SK-N-SH (cell line): ENCODE measurements around the gene SGCA. TPM values are rescaled to one million over a fixed set of nuclear protein-coding genes. Genes with fewer than 3 reads are reported as not detected.
A peak's percentile ranks its signal among the peaks of the same experiment; 100 is the strongest.

Source experiments
- CTCF ChIA-PET: fragments of 300-600, 350-600 bp; formaldehyde crosslinking; extraction: SDS; loops from one replicate; lab custom pipeline; 2021; lab: Yijun Ruan, JAX
- POLR2A ChIA-PET: fragments of 350-600 bp; sonication (Branson Sonifier 250); formaldehyde crosslinking; extraction: SDS; loops from one replicate; lab custom pipeline; 2020; ENCODE audit warnings: antibody characterized with exemption, inconsistent platforms; lab: Yijun Ruan, JAX
- DNase-seq: peaks from one replicate; pipeline ENCODE4 v3.0.0; 2012
- H2AFZ ChIP-seq: fragments of 200-600 bp; sonication (generic); 2 replicates; pipeline ENCODE4 v1.8.1; 2016; ENCODE audit warnings: antibody characterized with exemption, mild to moderate bottlenecking, low read depth
- H3F3A ChIP-seq: fragments of 200-600 bp; sonication (generic); replicated peaks from 2 replicates; pipeline ENCODE3; 2016; ENCODE audit warnings: antibody characterized with exemption, mild to moderate bottlenecking; ENCODE audit not compliant: insufficient read depth
- H3K27ac ChIP-seq, 2 experiments: fragments of 200-500 bp in 1 of 2; fragments of 200-600 bp in 1 of 2; sonication (Bioruptor generic) in 1 of 2; sonication (generic), shearing (Covaris generic) in 1 of 2; 2 replicates each; pipeline versions ENCODE4 v1.5.1 to v1.6.1; 2014 to 2016; ENCODE audit warnings: low read depth in 2 of 2, inconsistent platforms in 1 of 2, low read length in 1 of 2, mild to moderate bottlenecking in 1 of 2, mixed read lengths in 1 of 2
- H3K27me3 ChIP-seq: fragments of 200-600 bp; sonication (generic), shearing (Covaris generic); 2 replicates; pipeline ENCODE4 v1.6.1; 2016; ENCODE audit warnings: mixed run types; ENCODE audit not compliant: insufficient read depth
- H3K36me3 ChIP-seq, 2 experiments: fragments of 200-500 bp in 1 of 2; fragments of 200-600 bp in 1 of 2; sonication (Bioruptor generic) in 1 of 2; sonication (generic) in 1 of 2; replicated peaks in 1 of 2; 2 replicates each; pipeline versions ENCODE3 to v1.5.1; 2014 to 2016; ENCODE audit warnings: low read length in 1 of 2, mild to moderate bottlenecking in 1 of 2; ENCODE audit not compliant: insufficient read depth in 2 of 2, control insufficient read depth in 1 of 2
- H3K4me1 ChIP-seq, 2 experiments: fragments of 200-500 bp in 1 of 2; fragments of 200-600 bp in 1 of 2; sonication (Bioruptor generic) in 1 of 2; sonication (generic), shearing (Covaris generic) in 1 of 2; 2 replicates each; pipeline versions ENCODE4 v1.5.1 to v1.6.1; 2014 to 2016; ENCODE audit warnings: low read depth in 1 of 2, low read length in 1 of 2, mixed run types in 1 of 2; ENCODE audit not compliant: insufficient read depth in 2 of 2, control insufficient read depth in 1 of 2
- H3K4me2 ChIP-seq: fragments of 200-600 bp; sonication (generic), shearing (Covaris generic); 2 replicates; pipeline ENCODE4 v1.6.1; 2017; ENCODE audit warnings: mixed run types
- H3K4me3 ChIP-seq, 2 experiments: fragments of 200-500 bp in 1 of 2; fragments of 200-600 bp in 1 of 2; sonication (Bioruptor generic) in 1 of 2; sonication (generic), shearing (Covaris generic) in 1 of 2; 2 replicates each; pipeline versions ENCODE4 v1.5.1 to v1.8.1; 2014 to 2016; ENCODE audit warnings: low read depth in 2 of 2, inconsistent platforms in 1 of 2, low read length in 1 of 2, mild to moderate bottlenecking in 1 of 2, mixed read lengths in 1 of 2, moderate library complexity in 1 of 2
- H3K79me2 ChIP-seq: fragments of 200-600 bp; sonication (generic); 2 replicates; pipeline ENCODE4 v1.8.1; 2017; ENCODE audit warnings: mild to moderate bottlenecking; ENCODE audit not compliant: insufficient read depth
- H3K9ac ChIP-seq: fragments of 200-600 bp; sonication (generic); 2 replicates; pipeline ENCODE4 v1.6.1; 2017; ENCODE audit warnings: mixed run types
- H3K9me2 ChIP-seq: fragments of 200-600 bp; sonication (generic); 2 replicates; pipeline ENCODE4 v1.6.1; 2017; ENCODE audit warnings: mixed run types
- H3K9me3 ChIP-seq: fragments of 200-600 bp; sonication (generic); 2 replicates; pipeline ENCODE4 v1.6.1; 2017; ENCODE audit warnings: mixed run types, mild to moderate bottlenecking, moderate library complexity
- H4K20me1 ChIP-seq: fragments of 200-600 bp; sonication (generic); 2 replicates; pipeline ENCODE4 v1.6.1; 2017; ENCODE audit warnings: mild to moderate bottlenecking, mixed run types; ENCODE audit not compliant: insufficient read depth
- ELF1 ChIP-seq: IDR thresholded peaks from 2 replicates; pipeline ENCODE4 v1.4.0; 2012
- EP300 ChIP-seq, 2 experiments: IDR thresholded peaks; 2 replicates each; pipeline versions ENCODE4 v1.4.0 to v1.6.1; 2012; ENCODE audit warnings: borderline replicate concordance in 1 of 2, low read depth in 1 of 2, low read length in 1 of 2
- EZH2phosphoT487 ChIP-seq: fragments of 200-600 bp; sonication (generic); IDR thresholded peaks from 2 replicates; pipeline ENCODE4 v1.6.1; 2017; ENCODE audit warnings: low read depth, mixed run types, mild to moderate bottlenecking, antibody characterized with exemption, moderate library complexity, borderline replicate concordance
- FOXJ3 ChIP-seq: sonication (generic); formaldehyde crosslinking; IDR thresholded peaks from 2 replicates; pipeline ENCODE4 v1.5.1; 2020; ENCODE audit warnings: mild to moderate bottlenecking, missing genetic modification reagents
- FOXM1 ChIP-seq: IDR thresholded peaks from 2 replicates; pipeline ENCODE4 v1.4.0; 2012; ENCODE audit warnings: low read depth, mild to moderate bottlenecking
- GABPA ChIP-seq: IDR thresholded peaks from 2 replicates; pipeline ENCODE4 v1.4.0; 2012; ENCODE audit warnings: low read depth, mild to moderate bottlenecking
- NFIC ChIP-seq: IDR thresholded peaks from 2 replicates; pipeline ENCODE4 v1.4.0; 2012; ENCODE audit warnings: borderline replicate concordance
- RCOR1 ChIP-seq: fragments of 150-350 bp; IDR thresholded peaks from 2 replicates; pipeline ENCODE4 v1.6.1; 2017; ENCODE audit warnings: antibody characterized with exemption, low read length
- REST ChIP-seq: IDR thresholded peaks from 2 replicates; pipeline ENCODE4 v1.6.1; 2012; ENCODE audit warnings: mild to moderate bottlenecking, low read depth, low read length, moderate library complexity
- SIN3A ChIP-seq: IDR thresholded peaks from 2 replicates; pipeline ENCODE4 v1.6.1; 2012; ENCODE audit warnings: low read depth, mild to moderate bottlenecking, low read length, moderate library complexity, borderline replicate concordance
- TEAD4 ChIP-seq: IDR thresholded peaks from 2 replicates; pipeline ENCODE4 v1.4.0; 2012; ENCODE audit warnings: mild to moderate bottlenecking, borderline replicate concordance; ENCODE audit not compliant: insufficient read depth
- USF1 ChIP-seq: IDR thresholded peaks from 2 replicates; pipeline ENCODE4 v1.4.0; 2012; ENCODE audit warnings: low read depth, borderline replicate concordance
- USF2 ChIP-seq: fragments of 150-350 bp; IDR thresholded peaks from 2 replicates; pipeline ENCODE4 v1.6.1; 2017; ENCODE audit warnings: antibody characterized with exemption, low read length, low read depth, borderline replicate concordance
- WGBS: methylation state at CpG from one replicate; pipeline ENCODE4 v1.1.6; 2017; ENCODE audit warnings: low lambda C conversion rate; 5-methylcytosine and 5-hydroxymethylcytosine counted together
- polyA plus RNA-seq, 3 experiments: library from polyadenylated mRNA; depleted of rRNA; stranded (reverse); fragments of >200 nt; gene quantifications; 2 replicates each; pipeline ENCODE4 v1.2.3, GENCODE V29; 2012

Gene SGCA
- polyA plus RNA-seq, 1 of the 3 experiments (the other 2 are of a cell fraction), result not detected

- Histone ChIP-seq H4K20me1 (no peaks in the 10 kb centered on the region; the same call in 1 of the 2 replicates), H3K27ac (peak overlapping the region in 1 of 2 experiments; percentile 100; a peak in 2 of 4 replicates), H3K79me2 (no peaks in the 10 kb centered on the region), H3F3A (peaks cover 47% of the 10 kb centered on the region), H3K9ac (no peak overlapping the region; the same call in 1 of the 2 replicates), H3K9me3 (no peaks in the 10 kb centered on the region), H2AFZ (no peak overlapping the region), H3K4me2 (0 out of 2 replicates have a peak overlapping the region, but pooled peaks have one; percentile 76), H3K27me3 (no peaks in the 10 kb centered on the region), H3K36me3 (no peaks in the 10 kb centered on the region), H3K4me1 (peaks cover 5 to 41% of the 10 kb centered on the region in 2 experiments), H3K9me2 (no peaks in the 10 kb centered on the region), H3K4me3 (no peak overlapping the region)
- TF ChIP-seq FOXJ3 (no peak), FOXM1 (no peak), NFIC (no peak), SIN3A (no peak), USF1 (no peak; the same call in 1 of the 2 replicates), RCOR1 (no peak), EZH2phosphoT487 (no peak), GABPA (no peak), USF2 (no peak), ELF1 (no peak), REST (no peak), EP300 (IDR thresholded peaks at IDR 0.05; ENCODE audit: borderline replicate concordance in 1 of 2, low read depth in 1 of 2, low read length in 1 of 2) (no peak), TEAD4 (no peak)
- no peak for DNase-seq
- 93% methylated on average over 6 of the region's 6 CpGs for WGBS
- POLR2A ChIA-PET, result interaction anchor here (1.5 kb wide), 1 partner anchor 14 kb away, joined by 4 read pairs; no protein-coding TSS in a partner anchor
- CTCF ChIA-PET, result interaction anchor here (2.6 to 25.6 kb wide), 3 partner anchors 11 to 65 kb away, joined by 11 to 2150 read pairs (median 195); partner anchors contain the start of genes COL1A1 and TMEM92
These were observed 57.1 kb downstream of the SGCA start for GRCh38 chr17:50222922-50223321.

Other genes with a start within 250 kb of the SGCA start
- gene DLX4, start 196.8 kb upstream of the SGCA start, polyA plus RNA-seq (2012; rRNA removed), result 0.03 and 0.10 TPM in 2 replicates
- gene DLX3, start 170.8 kb upstream of the SGCA start, polyA plus RNA-seq (2012; rRNA removed), result not detected in 2 replicates
- 543 and 766 TPM in 2 replicates for gene ITGA3, start 109.9 kb upstream of the SGCA start, polyA plus RNA-seq (2012; rRNA removed)
- gene PDK2, start 70.7 kb upstream of the SGCA start, polyA plus RNA-seq (2012; rRNA removed), result 96.1 and 124 TPM in 2 replicates
- gene SAMD14, start 35.8 kb upstream of the SGCA start, polyA plus RNA-seq (2012; rRNA removed), result 2.8 and 3.4 TPM in 2 replicates
- gene PPP1R9B, start 15.3 kb upstream of the SGCA start, polyA plus RNA-seq (2012; rRNA removed), result 26.9 and 35.2 TPM in 2 replicates
- 265 and 1,461 TPM in 2 replicates for gene COL1A1, start 35.6 kb downstream of the SGCA start, polyA plus RNA-seq (2012; rRNA removed)
- 0.28 and 0.46 TPM in 2 replicates for gene TMEM92, start 108.5 kb downstream of the SGCA start, polyA plus RNA-seq (2012; rRNA removed)
- gene XYLT2, start 180.1 kb downstream of the SGCA start, polyA plus RNA-seq (2012; rRNA removed), result 26.5 and 28.4 TPM in 2 replicates
- 266 and 337 TPM in 2 replicates for gene MRPL27, start 207.2 kb downstream of the SGCA start, polyA plus RNA-seq (2012; rRNA removed)
- gene EME1, start 207.2 kb downstream of the SGCA start, polyA plus RNA-seq (2012; rRNA removed), result 16.9 and 21.5 TPM in 2 replicates
- gene LRRC59, start 231.5 kb downstream of the SGCA start, polyA plus RNA-seq (2012; rRNA removed), result 122 and 137 TPM in 2 replicates